Uterus (tissue), 4 donors: ENCODE data around the gene CTAGE1. TPM values are rescaled to one million over a fixed set of nuclear protein-coding genes. Genes with fewer than 3 reads are reported as not detected.

ENCODE experiments used
- DNase-seq, 2 donors: peaks; one replicate each; pipeline ENCODE4 v3.0.0-alpha.2; 2019 to 2020
- H3K27ac ChIP-seq, 2 donors: fragments of 200-600 bp; sonication (generic); 1 replicate in 1 of 2; 2 replicates in 1 of 2; pipeline ENCODE4 v1.5.1; 2016 to 2018
- H3K27me3 ChIP-seq, 2 donors: fragments of 200-600 bp; sonication (generic); one replicate each; pipeline ENCODE4 v1.5.1; 2018 to 2019; ENCODE audit warnings: control low read depth in 1 of 2
- H3K36me3 ChIP-seq, 2 donors: fragments of 200-600 bp; sonication (generic); one replicate each; pipeline ENCODE4 v1.5.1; 2019; ENCODE audit warnings: control low read depth in 1 of 2
- H3K4me1 ChIP-seq, 2 donors: fragments of 200-600 bp; sonication (generic); one replicate each; pipeline ENCODE4 v1.5.1; 2018 to 2019; ENCODE audit warnings: control low read depth in 1 of 2
- H3K4me3 ChIP-seq, 2 donors: fragments of 200-600 bp; sonication (generic); 1 replicate in 1 of 2; 2 replicates in 1 of 2; pipeline ENCODE4 v1.5.1; 2018 to 2019; ENCODE audit warnings: mild to moderate bottlenecking in 1 of 2
- H3K9me3 ChIP-seq, 2 donors: fragments of 200-600 bp; sonication (generic); one replicate each; pipeline ENCODE4 v1.5.1; 2019; ENCODE audit warnings: control low read depth in 1 of 2
- POLR2A ChIP-seq, 2 donors: fragments of 450-650 bp; IDR thresholded peaks; one replicate each; pipeline ENCODE4 v1.6.1; 2016; ENCODE audit warnings: antibody characterized with exemption in 2 of 2, mild to moderate bottlenecking in 1 of 2, moderate library complexity in 1 of 2
- intact Hi-C: fragments of 100-400 bp; cut with DNase I; formaldehyde crosslinking; loops from one replicate; pipeline ENCODE4 v1.15.1; 2023; ENCODE audit warnings: low total_unique reads
- total RNA-seq, 4 donors: library from RNA; depleted of rRNA in 3 of 4; stranded (reverse); fragments of >200 nt in 3 of 4; gene quantifications; one replicate each; pipeline versions ENCODE4 v1.1.0 to v1.2.4, GENCODE V29; 2014 to 2023
- TF ChIP-seq, protein P1 (sequence below), 4 experiments: fragments of 200-600 bp in 2 of 4; fragments of 450-650 bp in 2 of 4; sonication (generic) in 2 of 4; IDR thresholded peaks; one replicate each; pipeline ENCODE4 v1.5.1; 2016 to 2019; ENCODE audit warnings: antibody characterized with exemption in 4 of 4, mild to moderate bottlenecking in 2 of 4, moderate library complexity in 1 of 4
- donor health status: DM: yes; HTN: yes; CAD: no.

CTAGE1 gene
- total RNA-seq, 4 donors from 2014 or later = not detected

DNA sequence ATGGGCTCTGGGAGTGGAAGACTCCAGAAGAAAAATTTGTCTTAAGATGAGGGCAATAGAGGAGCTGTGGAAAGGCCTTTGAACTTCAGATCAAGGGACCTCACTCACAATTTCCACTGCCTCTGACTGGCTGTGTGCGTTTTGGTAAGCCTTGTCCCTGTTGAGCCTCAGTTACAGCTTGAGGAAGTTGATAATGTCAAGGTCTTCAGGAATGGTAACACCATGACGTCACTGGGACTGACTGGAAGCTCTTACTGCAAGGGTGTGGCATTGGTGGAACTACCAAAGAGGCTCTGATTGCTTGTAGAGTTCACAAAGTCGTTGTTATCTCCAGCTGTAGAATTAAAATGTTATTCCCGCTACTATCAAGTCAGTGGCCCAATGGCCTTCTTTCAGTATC, 29.2 kb upstream of the CTAGE1 start:
- Histone ChIP-seq H3K27ac (no peak overlapping the region), H3K27me3 (no peaks in the 10 kb centered on the region), H3K4me1 (no peaks in the 10 kb centered on the region), H3K4me3 (no peak overlapping the region), H3K9me3 (peaks cover 0 to 6% of the 10 kb centered on the region in 2 donors), H3K36me3 (no peaks in the 10 kb centered on the region)
- no peak for DNase-seq
- intact Hi-C loops = no loop called here
- TF ChIP-seq, protein P1, sequence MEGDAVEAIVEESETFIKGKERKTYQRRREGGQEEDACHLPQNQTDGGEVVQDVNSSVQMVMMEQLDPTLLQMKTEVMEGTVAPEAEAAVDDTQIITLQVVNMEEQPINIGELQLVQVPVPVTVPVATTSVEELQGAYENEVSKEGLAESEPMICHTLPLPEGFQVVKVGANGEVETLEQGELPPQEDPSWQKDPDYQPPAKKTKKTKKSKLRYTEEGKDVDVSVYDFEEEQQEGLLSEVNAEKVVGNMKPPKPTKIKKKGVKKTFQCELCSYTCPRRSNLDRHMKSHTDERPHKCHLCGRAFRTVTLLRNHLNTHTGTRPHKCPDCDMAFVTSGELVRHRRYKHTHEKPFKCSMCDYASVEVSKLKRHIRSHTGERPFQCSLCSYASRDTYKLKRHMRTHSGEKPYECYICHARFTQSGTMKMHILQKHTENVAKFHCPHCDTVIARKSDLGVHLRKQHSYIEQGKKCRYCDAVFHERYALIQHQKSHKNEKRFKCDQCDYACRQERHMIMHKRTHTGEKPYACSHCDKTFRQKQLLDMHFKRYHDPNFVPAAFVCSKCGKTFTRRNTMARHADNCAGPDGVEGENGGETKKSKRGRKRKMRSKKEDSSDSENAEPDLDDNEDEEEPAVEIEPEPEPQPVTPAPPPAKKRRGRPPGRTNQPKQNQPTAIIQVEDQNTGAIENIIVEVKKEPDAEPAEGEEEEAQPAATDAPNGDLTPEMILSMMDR (IDR thresholded peaks at IDR 0.05) = no peak
- TF ChIP-seq POLR2A (IDR thresholded peaks at IDR 0.05) = no peak

DNA sequence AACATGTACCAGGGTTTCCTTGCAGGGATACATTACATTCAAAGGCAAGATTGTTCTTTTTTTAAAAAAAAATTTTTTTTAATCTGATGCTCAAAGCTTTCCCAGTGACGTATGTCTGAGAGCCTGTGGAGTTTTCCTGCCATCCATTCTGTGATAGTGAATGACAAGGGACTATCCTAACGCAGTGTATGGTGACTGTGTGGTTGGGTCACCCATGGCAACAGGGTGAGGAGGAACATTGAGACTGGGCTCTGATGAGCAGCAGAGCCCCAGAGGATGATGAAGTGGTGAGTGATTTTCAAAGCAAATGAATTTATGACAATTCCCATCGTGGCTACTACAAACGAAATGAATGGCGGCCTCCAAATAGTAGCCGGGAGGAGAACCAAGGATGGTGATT, 28.6 kb upstream of the CTAGE1 start:
- H3K36me3 ChIP-seq = no peaks in the 10 kb centered on the region
- no peaks in the 10 kb centered on the region for H3K27me3 ChIP-seq
- H3K4me3 ChIP-seq = no peak overlapping the region
- DNase-seq = no peak
- TF ChIP-seq, protein P1 (IDR thresholded peaks at IDR 0.05) = no peak
- TF ChIP-seq POLR2A (IDR thresholded peaks at IDR 0.05) = no peak
- no peaks in the 10 kb centered on the region for H3K4me1 ChIP-seq
- H3K27ac ChIP-seq = no peak overlapping the region
- H3K9me3 ChIP-seq = peaks cover 0 to 6% of the 10 kb centered on the region in 2 donors
- intact Hi-C loops = no loop called here

DNA sequence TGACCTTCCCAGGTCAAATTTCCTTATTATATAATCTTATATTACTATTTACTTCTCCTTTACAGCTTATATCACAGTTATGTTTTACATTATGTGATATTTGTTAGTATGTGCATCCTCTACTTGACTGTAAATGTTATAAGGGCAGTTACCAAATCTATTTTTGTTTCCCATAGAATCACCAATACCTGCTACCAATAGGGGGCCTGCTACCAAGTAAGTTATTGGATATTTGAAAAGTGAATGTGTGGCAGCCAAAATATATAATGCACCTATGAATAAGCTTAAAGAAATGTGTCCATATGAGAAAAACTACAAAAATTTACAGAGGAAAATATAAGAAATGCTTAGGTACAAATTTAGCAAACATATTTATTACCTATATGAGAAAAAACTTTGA, 23.9 kb upstream of the CTAGE1 start:
- DNase-seq = no peak
- Histone ChIP-seq H3K4me3 (no peak overlapping the region), H3K4me1 (no peaks in the 10 kb centered on the region), H3K36me3 (no peaks in the 10 kb centered on the region), H3K27me3 (no peaks in the 10 kb centered on the region), H3K9me3 (no peaks in the 10 kb centered on the region), H3K27ac (no peak overlapping the region)
- intact Hi-C loops = no loop called here
- TF ChIP-seq, protein P1 (IDR thresholded peaks at IDR 0.05) = no peak
- TF ChIP-seq POLR2A (IDR thresholded peaks at IDR 0.05) = no peak

DNA sequence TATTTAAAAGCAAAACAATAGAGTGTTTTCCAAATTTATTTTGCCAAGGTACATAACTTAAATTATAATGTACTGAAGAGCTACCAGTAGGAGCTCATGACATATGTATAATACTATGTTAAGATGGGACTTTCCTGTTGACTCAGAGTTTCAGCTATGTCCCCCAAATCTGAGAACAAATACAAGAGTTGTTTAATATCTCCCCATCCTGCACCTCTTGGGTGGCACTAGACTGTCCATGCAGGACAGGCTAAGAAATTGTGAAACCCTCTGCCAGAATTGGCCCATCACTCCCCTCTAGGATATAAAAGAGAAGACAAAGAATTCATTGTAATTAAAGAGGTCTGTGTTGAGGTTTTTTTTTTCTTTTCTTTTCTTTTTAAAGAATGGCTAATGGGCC, 21.7 kb upstream of the CTAGE1 start:
- TF ChIP-seq, protein P1 (IDR thresholded peaks at IDR 0.05) = no peak
- TF ChIP-seq POLR2A (IDR thresholded peaks at IDR 0.05) = no peak
- Histone ChIP-seq H3K27ac (no peak overlapping the region), H3K4me3 (no peak overlapping the region)

DNA sequence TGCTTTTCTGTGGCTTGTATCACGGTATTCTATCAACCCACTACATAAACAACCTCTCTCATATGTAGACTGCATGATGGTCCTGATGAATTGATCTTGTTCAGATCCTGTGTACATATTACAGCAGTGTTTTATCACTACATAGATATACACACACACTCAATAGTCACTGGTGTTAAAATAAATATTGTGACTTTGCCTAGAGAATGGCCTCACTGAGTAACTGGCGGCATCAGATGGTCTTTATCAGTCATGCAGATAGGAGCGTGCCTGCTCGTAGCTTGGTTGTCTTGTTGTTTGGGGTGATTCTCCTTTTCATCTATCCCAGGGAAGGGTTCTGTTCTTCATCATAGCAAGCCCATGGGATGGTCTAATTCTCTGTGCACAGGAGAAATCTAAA, 18.4 kb upstream of the CTAGE1 start:
- no peaks in the 10 kb centered on the region for H3K4me1 ChIP-seq
- H3K27ac ChIP-seq = no peak overlapping the region
- TF ChIP-seq, protein P1 (IDR thresholded peaks at IDR 0.05) = no peak
- TF ChIP-seq POLR2A (IDR thresholded peaks at IDR 0.05) = no peak
- intact Hi-C loops = no loop called here
- no peaks in the 10 kb centered on the region for H3K27me3 ChIP-seq
- no peaks in the 10 kb centered on the region for H3K9me3 ChIP-seq
- no peak overlapping the region for H3K4me3 ChIP-seq
- DNase-seq = no peak
- no peaks in the 10 kb centered on the region for H3K36me3 ChIP-seq

More for the DNA sequence above, 21.7 kb upstream of the CTAGE1 start:
- no peaks in the 10 kb centered on the region for H3K9me3 ChIP-seq
- no peaks in the 10 kb centered on the region for H3K27me3 ChIP-seq
- intact Hi-C loops = no loop called here
- DNase-seq = no peak
- H3K4me1 ChIP-seq = no peaks in the 10 kb centered on the region
- H3K36me3 ChIP-seq = no peaks in the 10 kb centered on the region
